T47D (cell line): ENCODE data around the gene RNF128.

Experiments used
- DNase-seq, 2 experiments: peaks; one replicate each; pipeline versions ENCODE4 v3.0.0 to v3.0.0-alpha.2; 2011 to 2012; ENCODE audit warnings: low read depth in 1 of 2, low spot score in 1 of 2
- JUND ChIP-seq: IDR thresholded peaks from 2 replicates; pipeline ENCODE4 v1.6.1; 2012; ENCODE audit warnings: low read depth
- in situ Hi-C: cut with HindIII; loops from 2 replicates; pipeline ENCODE4 v1.10.0; 2016; ENCODE audit warnings: low sequenced_read_pairs, low pct_unique_long_range_greater_than_20kb

The RNF128 gene

GRCh38 chrX:106726485-106727437 is at the start of gene RNF128:
RNF128 (plus strand) TSS chrX:106726701; CDS start chrX:106726914, 213 bp downstream.
- TF ChIP-seq JUND = no peak
- peak; percentile 50 to 77 for DNase-seq
- in situ Hi-C loops = no loop called here

- DNase-seq = no peak
- in situ Hi-C loops = no loop called here
- no peak for TF ChIP-seq JUND
These were observed 45.8 kb upstream of the RNF128 start for GRCh38 chrX:106680716-106681115.

- no peak for TF ChIP-seq JUND
- DNase-seq = peak in 1 of 2 experiments; percentile 20
- in situ Hi-C loops = no loop called here
These were observed 42.3 kb upstream of the RNF128 start for GRCh38 chrX:106684207-106684606.

GRCh38 chrX:106692425-106693065 is 34.0 kb upstream of the RNF128 start:
- DNase-seq = peak in 1 of 2 experiments; percentile 66
- TF ChIP-seq JUND = no peak
- in situ Hi-C loops = no loop called here

- no peak for TF ChIP-seq JUND
- DNase-seq = peak in 1 of 2 experiments; percentile 0
- in situ Hi-C loops = no loop called here
These were observed 30.0 kb upstream of the RNF128 start for GRCh38 chrX:106696502-106696901.

GRCh38 chrX:106698693-106699092 is 27.8 kb upstream of the RNF128 start:
- DNase-seq = no peak
- in situ Hi-C loops = no loop called here
- no peak for TF ChIP-seq JUND

- no peak for DNase-seq
- no peak for TF ChIP-seq JUND
- in situ Hi-C loops = no loop called here
These were observed 23.9 kb upstream of the RNF128 start for GRCh38 chrX:106702636-106703035.

- no peak for TF ChIP-seq JUND
- DNase-seq = no peak
- in situ Hi-C loops = no loop called here
These were observed 20.0 kb upstream of the RNF128 start for GRCh38 chrX:106706466-106706865.

- TF ChIP-seq JUND = no peak
- DNase-seq = no peak
- in situ Hi-C loops = no loop called here
These were observed 18.6 kb upstream of the RNF128 start for GRCh38 chrX:106707771-106708454.

GRCh38 chrX:106710771-106711170 is 15.7 kb upstream of the RNF128 start:
- DNase-seq = no peak
- no peak for TF ChIP-seq JUND
- in situ Hi-C loops = no loop called here

GRCh38 chrX:106711375-106711774 is 15.1 kb upstream of the RNF128 start:
- no peak for TF ChIP-seq JUND
- in situ Hi-C loops = no loop called here
- no peak for DNase-seq

- TF ChIP-seq JUND = no peak
- DNase-seq = no peak
- in situ Hi-C loops = no loop called here
These were observed 10.5 kb upstream of the RNF128 start for GRCh38 chrX:106716004-106716403.
